A673 (cell line): ENCODE data around the gene SNX24. TPM values are rescaled to one million over a fixed set of nuclear protein-coding genes. Genes with fewer than 3 reads are reported as not detected.

Source experiments
- BruUV-seq: library from RNA; stranded (reverse); fragments of 400-500 nt; replicated peaks from 2 replicates; lab custom pipeline; 2021; lab: Mats Ljungman, UMichigan
- CTCF ChIA-PET: fragments of 300-600 bp; sonication (Branson Sonifier 250); formaldehyde crosslinking; loops from one replicate; lab custom pipeline; 2022; ENCODE audit warnings: antibody characterized with exemption; lab: Charles Lee
- POLR2A ChIA-PET: fragments of 300-600 bp; sonication (Branson Sonifier 250); formaldehyde crosslinking; loops from one replicate; lab custom pipeline; 2022; ENCODE audit warnings: antibody characterized with exemption; ENCODE audit not compliant: low non-redundant PET; lab: Charles Lee
- DNase-seq: peaks from one replicate; pipeline ENCODE4 v3.0.0-alpha.2; 2015; ENCODE audit warnings: low spot score
- H3K27ac ChIP-seq: fragments of 200-600 bp; sonication (generic); 2 replicates; pipeline ENCODE4 v1.5.1; 2016; ENCODE audit warnings: mixed run types, low read depth, mild to moderate bottlenecking, mixed read lengths, antibody characterized with exemption, low read length; ENCODE audit not compliant: poor library complexity, severe bottlenecking
- H3K27me3 ChIP-seq: fragments of 200-600 bp; sonication (generic); replicated peaks from 2 replicates; pipeline ENCODE4 v1.6.1; 2017; ENCODE audit warnings: mixed run types, low read depth, mild to moderate bottlenecking, mixed read lengths, antibody characterized with exemption, low read length; ENCODE audit not compliant: insufficient read depth, poor library complexity
- H3K36me3 ChIP-seq: fragments of 200-600 bp; sonication (generic); 2 replicates; pipeline ENCODE4 v1.6.1; 2016; ENCODE audit warnings: mixed run types, mild to moderate bottlenecking, mixed read lengths, antibody characterized with exemption, low read length; ENCODE audit not compliant: insufficient read depth, poor library complexity, severe bottlenecking
- H3K4me1 ChIP-seq: fragments of 200-600 bp; sonication (generic); 2 replicates; pipeline ENCODE4 v1.6.1; 2017; ENCODE audit warnings: mixed run types, mild to moderate bottlenecking, mixed read lengths, antibody characterized with exemption, low read length; ENCODE audit not compliant: insufficient read depth, poor library complexity, severe bottlenecking
- H3K4me3 ChIP-seq: fragments of 200-600 bp; sonication (generic); 2 replicates; pipeline ENCODE4 v1.5.1; 2016; ENCODE audit warnings: low read depth, mixed run types, mild to moderate bottlenecking, mixed read lengths, low read length; ENCODE audit not compliant: poor library complexity, severe bottlenecking
- H3K9me3 ChIP-seq: fragments of 200-600 bp; sonication (generic); 2 replicates; pipeline ENCODE4 v1.6.1; 2016; ENCODE audit warnings: mixed run types, low read depth, mild to moderate bottlenecking, mixed read lengths, antibody characterized with exemption, low read length; ENCODE audit not compliant: poor library complexity, severe bottlenecking
- CTCF ChIP-seq: fragments of 300-800, 200-600 bp; sonication (generic); conservative IDR thresholded peaks from 2 replicates; pipeline ENCODE4 v1.5.1; 2017; ENCODE audit warnings: low read depth, mild to moderate bottlenecking, antibody characterized with exemption, low read length, moderate library complexity, mixed read lengths
- EZH2 ChIP-seq: fragments of 200-600 bp; sonication (generic); IDR thresholded peaks from 2 replicates; pipeline ENCODE4 v1.6.1; 2017; ENCODE audit warnings: borderline replicate concordance, low read depth, mild to moderate bottlenecking, mixed read lengths, antibody characterized with exemption, low read length; ENCODE audit not compliant: poor library complexity, severe bottlenecking
- intact Hi-C: fragments of 100-400 bp; cut with micrococcal nuclease; formaldehyde crosslinking; loops from one replicate; pipeline ENCODE4 v1.10.0; 2022; ENCODE audit not compliant: unreplicated experiment
- total RNA-seq: library from RNA; stranded (reverse); gene quantifications from 2 replicates; pipeline ENCODE4 v1.2.3, GENCODE V29; 2021

SNX24 gene
- total RNA-seq, 1 experiment from 2014 or later, result 13.6 TPM

- Histone ChIP-seq H3K4me3 (no peak overlapping the region), H3K27me3 (no peaks in the 10 kb centered on the region), H3K27ac (no peak overlapping the region), H3K36me3 (no peaks in the 10 kb centered on the region), H3K9me3 (no peaks in the 10 kb centered on the region), H3K4me1 (no peaks in the 10 kb centered on the region)
- intact Hi-C loops, result no loop called here
- CTCF ChIA-PET, result no interaction called here
- POLR2A ChIA-PET, result no interaction called here
- no TSS peak for BruUV-seq
- TF ChIP-seq CTCF, result no peak
- TF ChIP-seq EZH2, result no peak
- no peak for DNase-seq
Measured at GRCh38 chr5:122977319-122977718, 131.9 kb downstream of the SNX24 start.

- BruUV-seq, result no TSS peak
- no peaks in the 10 kb centered on the region for H3K9me3 ChIP-seq
- DNase-seq, result no peak
- POLR2A ChIA-PET, result no interaction called here
- TF ChIP-seq EZH2, result no peak
- no peak for TF ChIP-seq CTCF
- no peaks in the 10 kb centered on the region for H3K36me3 ChIP-seq
- CTCF ChIA-PET, result no interaction called here
- no peaks in the 10 kb centered on the region for H3K27me3 ChIP-seq
- H3K4me3 ChIP-seq, result no peak overlapping the region
- intact Hi-C loops, result no loop called here
- H3K27ac ChIP-seq, result no peak overlapping the region
- H3K4me1 ChIP-seq, result no peaks in the 10 kb centered on the region
Measured at GRCh38 chr5:122978068-122978467, 132.7 kb downstream of the SNX24 start.

- ChIA-PET CTCF (no interaction called here), POLR2A (no interaction called here)
- no peaks in the 10 kb centered on the region for H3K4me1 ChIP-seq
- no peaks in the 10 kb centered on the region for H3K9me3 ChIP-seq
- no peaks in the 10 kb centered on the region for H3K36me3 ChIP-seq
- TF ChIP-seq CTCF, result no peak
- TF ChIP-seq EZH2, result no peak
- BruUV-seq, result no TSS peak
- no peak overlapping the region for H3K4me3 ChIP-seq
- no peaks in the 10 kb centered on the region for H3K27me3 ChIP-seq
- intact Hi-C loops, result no loop called here
- no peak for DNase-seq
- no peak overlapping the region for H3K27ac ChIP-seq
Measured at GRCh38 chr5:122978644-122979297, 133.4 kb downstream of the SNX24 start.
